Measurements from ENCODE around the gene SGMS1.

DNA sequence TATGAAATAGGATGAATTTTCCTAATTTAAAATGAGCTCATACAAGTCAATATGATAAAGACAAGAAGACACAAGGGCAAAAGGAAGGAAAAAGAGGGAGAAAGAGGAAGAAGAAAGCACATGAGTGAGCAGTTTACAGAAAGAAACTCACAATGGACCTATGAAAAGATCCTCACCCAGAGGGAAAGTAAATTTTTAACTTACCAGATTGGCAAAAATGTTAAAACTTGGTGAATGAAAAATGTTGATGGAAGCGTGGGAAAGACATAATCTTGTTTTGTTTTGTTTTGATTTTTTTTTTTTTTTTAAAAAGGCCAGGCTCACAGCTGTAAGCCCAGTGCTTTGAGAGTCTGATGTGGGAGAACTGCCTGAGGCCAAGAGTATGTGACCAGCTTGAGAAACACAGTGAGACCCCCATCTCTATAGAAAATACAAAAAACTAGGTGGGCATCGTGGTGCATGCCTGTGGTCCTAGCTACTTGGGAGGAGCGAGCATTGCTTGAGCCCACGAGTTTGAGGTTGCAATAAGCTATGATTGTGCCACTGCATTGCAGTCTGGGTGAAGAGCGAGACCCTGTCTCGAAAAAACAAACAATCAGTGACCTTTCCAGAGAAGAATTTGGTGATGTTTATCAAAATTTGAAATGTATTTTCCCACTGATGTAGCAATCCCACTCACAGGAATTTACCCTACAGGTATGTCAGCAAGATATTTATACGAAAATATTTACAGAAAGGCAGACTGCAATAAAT, 219.6 kb downstream of the SGMS1 start:
- TF ChIP-seq POLR2A (IDR thresholded peaks at IDR 0.05), result no peak
- TF ChIP-seq CTCF (IDR thresholded peaks at IDR 0.05), result no peak

All from vagina (tissue), 2 donors.